HepG2 (cell line): ENCODE measurements around the gene ZCCHC8. TPM values are rescaled to one million over a fixed set of nuclear protein-coding genes. Genes with fewer than 3 reads are reported as not detected.

Source experiments
- DNMT1 ChIP-seq: sonication (generic); formaldehyde crosslinking; IDR thresholded peaks from 2 replicates; pipeline ENCODE4 v1.5.1; 2020; ENCODE audit warnings: mild to moderate bottlenecking, missing genetic modification reagents
- HBP1 ChIP-seq: IDR thresholded peaks from 2 replicates; pipeline ENCODE4 v1.6.1; 2016; ENCODE audit warnings: low read depth, control low read depth
- HNRNPH1 ChIP-seq: fragments of 200-400 bp; formaldehyde crosslinking; optimal IDR thresholded peaks from 2 replicates; pipeline ENCODE3; 2017; ENCODE audit warnings: mild to moderate bottlenecking, low read depth, low read length
- NFYC ChIP-seq: IDR thresholded peaks from 2 replicates; pipeline ENCODE4 v1.6.1; 2016; ENCODE audit warnings: missing genetic modification reagents, missing compliant biosample characterization
- POGK ChIP-seq: sonication (generic); formaldehyde crosslinking; conservative IDR thresholded peaks from 2 replicates; pipeline ENCODE4 v1.8.0; 2022; ENCODE audit warnings: mild to moderate bottlenecking, moderate library complexity, missing genetic modification reagents
- RARA ChIP-seq: IDR thresholded peaks from 2 replicates; pipeline ENCODE4 v1.6.1; 2016; ENCODE audit warnings: missing genetic modification reagents, missing compliant biosample characterization
- ZBTB26 ChIP-seq: IDR thresholded peaks from 2 replicates; pipeline ENCODE4 v1.6.1; 2016; ENCODE audit warnings: missing compliant biosample characterization, missing genetic modification reagents, borderline replicate concordance
- ZNF10 ChIP-seq: sonication (generic); formaldehyde crosslinking; IDR thresholded peaks from 2 replicates; pipeline ENCODE4 v1.4.0; 2020; ENCODE audit warnings: mild to moderate bottlenecking, low read depth, missing genetic modification reagents, borderline replicate concordance
- ZNF530 ChIP-seq: sonication (generic); formaldehyde crosslinking; IDR thresholded peaks from 2 replicates; pipeline ENCODE4 v1.5.0; 2020; ENCODE audit warnings: low read depth, mild to moderate bottlenecking, missing genetic modification reagents
- ZNF556 ChIP-seq: sonication (generic); formaldehyde crosslinking; IDR thresholded peaks from 2 replicates; pipeline ENCODE4 v1.4.0; 2020; ENCODE audit warnings: mild to moderate bottlenecking, missing genetic modification reagents, borderline replicate concordance
- ZNF563 ChIP-seq: sonication (generic); formaldehyde crosslinking; IDR thresholded peaks from 2 replicates; pipeline ENCODE4 v1.8.0; 2022; ENCODE audit warnings: mild to moderate bottlenecking, moderate library complexity, missing genetic modification reagents
- ZNF704 ChIP-seq: sonication (generic); formaldehyde crosslinking; IDR thresholded peaks from 2 replicates; pipeline ENCODE4 v1.8.1; 2023; ENCODE audit warnings: mild to moderate bottlenecking, inconsistent platforms, moderate library complexity, missing genetic modification reagents, borderline replicate concordance
- ZNF850 ChIP-seq: sonication (generic); formaldehyde crosslinking; conservative IDR thresholded peaks from 2 replicates; pipeline ENCODE4 v1.9.0; 2021; ENCODE audit warnings: mild to moderate bottlenecking, missing genetic modification reagents
- polyA plus RNA-seq, 8 experiments: library from polyadenylated mRNA; depleted of rRNA in 3 of 8; stranded (reverse) in 7 of 8; unstranded in 1 of 8; fragments of >200 nt; fragmentation: Illumina TruSeq in 4 of 8; extraction: Trizol in 4 of 8; gene quantifications; 2 replicates each; pipeline versions ENCODE4 v1.2.1 to v1.2.3, GENCODE V29; 2011 to 2016; ENCODE audit warnings: low read depth in 4 of 8, missing spikeins in 1 of 8, mixed read lengths in 1 of 8; ENCODE audit not compliant: insufficient read depth in 1 of 8
- total RNA-seq, 5 experiments: library from RNA; depleted of rRNA; stranded (reverse); fragments of >200 nt; fragmentation: Illumina TruSeq; extraction: Trizol; gene quantifications; 2 replicates each; pipeline ENCODE4 v1.2.3, GENCODE V29; 2016; ENCODE audit warnings: low read depth in 1 of 5
- TF ChIP-seq, protein P1 (sequence below): sonication (generic); formaldehyde crosslinking; IDR thresholded peaks from 2 replicates; pipeline ENCODE4 v1.9.0; 2021; ENCODE audit warnings: missing genetic modification reagents, mild to moderate bottlenecking, borderline replicate concordance
- TF ChIP-seq, protein P2 (sequence below): IDR thresholded peaks from 2 replicates; pipeline ENCODE4 v1.6.1; 2012; ENCODE audit warnings: low read length, improper control_type of control experiment

Gene ZCCHC8
- total and polyA plus RNA-seq, 2 of the 13 experiments (the other 11 are each of a cell fraction or from before 2014, with no cell fraction given): 18.6 to 20.9 TPM

DNA sequence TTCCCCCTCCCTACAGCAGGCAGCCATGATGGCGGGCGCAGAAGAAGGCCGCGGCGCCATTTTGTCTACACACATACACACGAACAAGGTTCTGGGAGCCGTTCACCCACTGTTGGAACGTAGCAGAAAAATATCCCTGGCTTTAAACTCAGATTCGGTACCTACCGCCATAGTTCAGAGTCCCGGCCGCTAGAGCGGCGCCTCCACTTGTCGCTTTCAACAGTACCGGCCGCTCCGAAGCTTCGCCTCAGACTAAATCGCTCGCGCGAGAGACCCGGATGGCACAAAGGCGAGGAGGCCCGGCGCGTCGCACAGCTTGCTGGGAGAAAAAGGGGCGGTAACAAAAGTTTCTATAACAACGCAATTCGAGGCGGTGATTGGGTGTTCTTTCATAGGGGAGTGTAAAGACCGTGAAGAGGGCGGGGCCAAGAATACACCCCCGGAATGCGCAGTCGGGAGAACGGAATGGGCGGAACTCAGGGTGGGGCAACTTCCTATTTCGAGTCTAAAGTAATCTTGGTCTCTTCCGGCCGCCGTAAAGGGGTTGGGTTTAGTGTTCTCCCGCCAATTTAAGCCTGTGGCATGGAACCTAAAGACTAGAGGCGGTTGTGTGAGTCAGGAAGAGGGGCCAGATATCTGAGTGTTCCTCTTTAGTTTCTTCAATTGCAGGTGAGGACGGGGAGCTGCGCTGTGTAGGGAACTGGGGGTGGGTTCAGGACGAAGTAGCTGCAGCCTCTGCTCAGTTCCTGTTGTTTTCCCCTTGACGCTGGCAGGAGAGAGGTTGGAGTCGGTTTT, 26.1 kb upstream of the ZCCHC8 start, which contains the start of the genes KNTC1 and RSRC2 (continued):
- TF ChIP-seq POGK (CRISPR knock-in tag): no peak
- TF ChIP-seq RARA (CRISPR knock-in tag): no peak; the same call in 1 of the 2 replicates
- TF ChIP-seq, protein P1, sequence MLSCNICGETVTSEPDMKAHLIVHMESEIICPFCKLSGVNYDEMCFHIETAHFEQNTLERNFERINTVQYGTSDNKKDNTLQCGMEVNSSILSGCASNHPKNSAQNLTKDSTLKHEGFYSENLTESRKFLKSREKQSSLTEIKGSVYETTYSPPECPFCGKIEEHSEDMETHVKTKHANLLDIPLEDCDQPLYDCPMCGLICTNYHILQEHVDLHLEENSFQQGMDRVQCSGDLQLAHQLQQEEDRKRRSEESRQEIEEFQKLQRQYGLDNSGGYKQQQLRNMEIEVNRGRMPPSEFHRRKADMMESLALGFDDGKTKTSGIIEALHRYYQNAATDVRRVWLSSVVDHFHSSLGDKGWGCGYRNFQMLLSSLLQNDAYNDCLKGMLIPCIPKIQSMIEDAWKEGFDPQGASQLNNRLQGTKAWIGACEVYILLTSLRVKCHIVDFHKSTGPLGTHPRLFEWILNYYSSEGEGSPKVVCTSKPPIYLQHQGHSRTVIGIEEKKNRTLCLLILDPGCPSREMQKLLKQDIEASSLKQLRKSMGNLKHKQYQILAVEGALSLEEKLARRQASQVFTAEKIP (CRISPR knock-in tag): no peak
- peak; percentile 97 for TF ChIP-seq HBP1
- TF ChIP-seq HNRNPH1: no peak
- no peak for TF ChIP-seq ZNF556 (CRISPR knock-in tag)
- TF ChIP-seq ZNF850 (CRISPR knock-in tag): no peak
- no peak; the same call in none of the 2 replicates for TF ChIP-seq ZNF563 (CRISPR knock-in tag)
- peak; percentile 79 for TF ChIP-seq NFYC
- TF ChIP-seq ZNF530 (CRISPR knock-in tag): no peak
- TF ChIP-seq ZNF10 (CRISPR knock-in tag): no peak
- TF ChIP-seq, protein P2, sequence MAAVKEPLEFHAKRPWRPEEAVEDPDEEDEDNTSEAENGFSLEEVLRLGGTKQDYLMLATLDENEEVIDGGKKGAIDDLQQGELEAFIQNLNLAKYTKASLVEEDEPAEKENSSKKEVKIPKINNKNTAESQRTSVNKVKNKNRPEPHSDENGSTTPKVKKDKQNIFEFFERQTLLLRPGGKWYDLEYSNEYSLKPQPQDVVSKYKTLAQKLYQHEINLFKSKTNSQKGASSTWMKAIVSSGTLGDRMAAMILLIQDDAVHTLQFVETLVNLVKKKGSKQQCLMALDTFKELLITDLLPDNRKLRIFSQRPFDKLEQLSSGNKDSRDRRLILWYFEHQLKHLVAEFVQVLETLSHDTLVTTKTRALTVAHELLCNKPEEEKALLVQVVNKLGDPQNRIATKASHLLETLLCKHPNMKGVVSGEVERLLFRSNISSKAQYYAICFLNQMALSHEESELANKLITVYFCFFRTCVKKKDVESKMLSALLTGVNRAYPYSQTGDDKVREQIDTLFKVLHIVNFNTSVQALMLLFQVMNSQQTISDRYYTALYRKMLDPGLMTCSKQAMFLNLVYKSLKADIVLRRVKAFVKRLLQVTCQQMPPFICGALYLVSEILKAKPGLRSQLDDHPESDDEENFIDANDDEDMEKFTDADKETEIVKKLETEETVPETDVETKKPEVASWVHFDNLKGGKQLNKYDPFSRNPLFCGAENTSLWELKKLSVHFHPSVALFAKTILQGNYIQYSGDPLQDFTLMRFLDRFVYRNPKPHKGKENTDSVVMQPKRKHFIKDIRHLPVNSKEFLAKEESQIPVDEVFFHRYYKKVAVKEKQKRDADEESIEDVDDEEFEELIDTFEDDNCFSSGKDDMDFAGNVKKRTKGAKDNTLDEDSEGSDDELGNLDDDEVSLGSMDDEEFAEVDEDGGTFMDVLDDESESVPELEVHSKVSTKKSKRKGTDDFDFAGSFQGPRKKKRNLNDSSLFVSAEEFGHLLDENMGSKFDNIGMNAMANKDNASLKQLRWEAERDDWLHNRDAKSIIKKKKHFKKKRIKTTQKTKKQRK: no peak
- no peak for TF ChIP-seq DNMT1
- peak; percentile 45; the same call in 1 of the 2 replicates for TF ChIP-seq ZNF704 (CRISPR knock-in tag)
- TF ChIP-seq ZBTB26 (CRISPR knock-in tag): no peak
